K562 (cell line): ENCODE measurements around the gene PSMD8. TPM values are rescaled to one million over a fixed set of nuclear protein-coding genes. Genes with fewer than 3 reads are reported as not detected.
A peak's percentile ranks its signal among the peaks of the same experiment; 100 is the strongest.

ENCODE experiments used
- ATAC-seq: fragments of 200-7000 bp; cut with Tn5 transposase; 3 replicates; pipeline ENCODE4 v1.9.1; 2020; ENCODE audit warnings: moderate library complexity
- BruUV-seq: library from RNA; stranded (reverse); fragments of 400-500 nt; replicated peaks from 2 replicates; lab custom pipeline; 2021; lab: Mats Ljungman, UMichigan
- CTCF ChIA-PET: fragments of 300-600 bp; formaldehyde crosslinking; extraction: SDS; loops from one replicate; lab custom pipeline; 2021; ENCODE audit warnings: low intra/inter-chr PET ratio; lab: Yijun Ruan, JAX
- POLR2A ChIA-PET: fragments of 300-600, 350-650 bp; sonication (Branson Sonifier 250); formaldehyde crosslinking; extraction: SDS; loops from one replicate; lab custom pipeline; 2021; ENCODE audit warnings: antibody characterized with exemption, inconsistent platforms; lab: Yijun Ruan, JAX
- DNase-seq, 4 experiments: peaks; one replicate each; pipeline versions ENCODE4 v3.0.0 to v3.0.0-alpha.2; 2011 to 2018; ENCODE audit warnings: low spot score in 3 of 4, mixed read lengths in 3 of 4; ENCODE audit errors: extremely low read depth in 1 of 4
- FAIRE-seq: peaks from 2 replicates; lab custom pipeline; 2011; peaks lifted over from hg19 to GRCh38; lab: Jason Lieb, UNC
- H2AFZ ChIP-seq: 2 replicates; pipeline ENCODE4 v1.6.0; 2011; ENCODE audit warnings: low read depth, low read length, control low read depth, inconsistent platforms
- H3K27ac ChIP-seq: fragments of 200-600 bp; 3 replicates; pipeline ENCODE4 v1.8.0; 2011; ENCODE audit warnings: low read depth, mild to moderate bottlenecking, control low read depth, inconsistent platforms, low read length, moderate library complexity, mixed read lengths; ENCODE audit errors: extremely low read depth
- H3K27me3 ChIP-seq, 2 experiments: fragments of 300-600 bp in 1 of 2; 2 replicates in 1 of 2; 3 replicates in 1 of 2; pipeline versions ENCODE4 v1.6.0 to v1.8.0; 2011; ENCODE audit warnings: inconsistent platforms in 2 of 2, low read length in 2 of 2, mild to moderate bottlenecking in 1 of 2, mixed read lengths in 1 of 2, moderate library complexity in 1 of 2; ENCODE audit not compliant: control insufficient read depth in 2 of 2, insufficient read depth in 2 of 2
- H3K36me3 ChIP-seq: fragments of 300-600 bp; 3 replicates; pipeline ENCODE4 v1.8.0; 2011; ENCODE audit warnings: mild to moderate bottlenecking, low read length, inconsistent platforms; ENCODE audit not compliant: control insufficient read depth, insufficient read depth
- H3K4me1 ChIP-seq, 2 experiments: fragments of 200-600 bp in 1 of 2; replicated peaks in 1 of 2; 2 replicates in 1 of 2; 3 replicates in 1 of 2; pipeline versions ENCODE4 v1.5.1 to v1.8.0; 2011; ENCODE audit warnings: inconsistent platforms in 2 of 2, low read length in 2 of 2, mild to moderate bottlenecking in 1 of 2, mixed read lengths in 1 of 2, moderate library complexity in 1 of 2; ENCODE audit not compliant: control insufficient read depth in 2 of 2, insufficient read depth in 2 of 2
- H3K4me2 ChIP-seq: 2 replicates; pipeline ENCODE4 v1.6.1; 2011; ENCODE audit warnings: low read length, control low read depth, inconsistent platforms, mixed read lengths; ENCODE audit not compliant: insufficient read depth
- H3K4me3 ChIP-seq: fragments of 200-600 bp; sonication (generic), shearing (Covaris generic); 2 replicates; pipeline ENCODE4 v1.5.1; 2016; ENCODE audit warnings: control low read depth, inconsistent platforms
- H3K79me2 ChIP-seq: fragments of 200-600 bp; 3 replicates; pipeline ENCODE4 v1.8.0; 2011; ENCODE audit warnings: low read length, inconsistent platforms; ENCODE audit not compliant: control insufficient read depth, insufficient read depth
- H3K9ac ChIP-seq, 2 experiments: 2 replicates each; pipeline versions ENCODE4 v1.6.0 to v1.6.1; 2011; ENCODE audit warnings: low read depth in 2 of 2, low read length in 2 of 2, control low read depth in 1 of 2, inconsistent platforms in 1 of 2, mild to moderate bottlenecking in 1 of 2, mixed read lengths in 1 of 2; ENCODE audit not compliant: insufficient read depth in 1 of 2
- H3K9me1 ChIP-seq: one replicate; pipeline ENCODE4 v1.6.0; 2011; ENCODE audit warnings: inconsistent platforms, mild to moderate bottlenecking, low read length, moderate library complexity; ENCODE audit not compliant: control insufficient read depth, insufficient read depth
- H3K9me3 ChIP-seq: replicated peaks from 2 replicates; pipeline ENCODE4 v1.5.1; 2011; ENCODE audit warnings: low read depth, low read length, inconsistent platforms; ENCODE audit not compliant: control insufficient read depth, insufficient read depth
- H4K20me1 ChIP-seq: replicated peaks from 2 replicates; pipeline ENCODE4 v1.6.1; 2011; ENCODE audit warnings: low read length, inconsistent platforms, mixed read lengths; ENCODE audit not compliant: control insufficient read depth, insufficient read depth
- DLX4 ChIP-seq: fragments of 250-450 bp; sonication (Bioruptor Pico); IDR thresholded peaks from 2 replicates; pipeline ENCODE4 v1.6.1; 2021; ENCODE audit warnings: mild to moderate bottlenecking
- HOMEZ ChIP-seq: fragments of 250-450 bp; sonication (Bioruptor Pico); IDR thresholded peaks from 2 replicates; pipeline ENCODE4 v1.4.0; 2020; ENCODE audit warnings: mild to moderate bottlenecking, moderate library complexity
- PHF8 ChIP-seq: fragments of 200-600 bp; sonication (generic); IDR thresholded peaks from 2 replicates; pipeline ENCODE4 v1.6.1; 2012; ENCODE audit warnings: mixed run types, mild to moderate bottlenecking, inconsistent platforms, low read length, moderate library complexity, borderline replicate concordance
- POLR2G ChIP-seq: fragments of 200-400 bp; formaldehyde crosslinking; IDR thresholded peaks from 2 replicates; pipeline ENCODE4 v1.6.1; 2017; ENCODE audit warnings: low read depth, mild to moderate bottlenecking, antibody characterized with exemption, low read length, moderate library complexity
- RAD21 ChIP-seq, 2 experiments: fragments of 250-450 bp in 1 of 2; fragments of 450-650 bp in 1 of 2; sonication (Bioruptor Pico) in 1 of 2; formaldehyde crosslinking in 1 of 2; IDR thresholded peaks in 1 of 2; conservative IDR thresholded peaks in 1 of 2; 2 replicates each; pipeline versions ENCODE4 v1.4.0 to v1.8.0; 2020 to 2022; ENCODE audit warnings: mild to moderate bottlenecking in 2 of 2, moderate library complexity in 1 of 2
- ZKSCAN3 ChIP-seq: fragments of 250-450 bp; sonication (Bioruptor Pico); IDR thresholded peaks from 2 replicates; pipeline ENCODE4 v1.4.0; 2020
- WGBS: fragments of 100-300 bp; shearing (Covaris generic); methylation state at CpG from one replicate; pipeline ENCODE4 v1.1.6; 2016; ENCODE audit warnings: low coverage, mixed read lengths; ENCODE audit not compliant: insufficient coverage; ENCODE audit errors: missing lambda C conversion rate; 5-methylcytosine and 5-hydroxymethylcytosine counted together
- in situ Hi-C: fragments of 300-500 bp; cut with MboI; formaldehyde crosslinking; loops from 4 replicates; pipeline ENCODE4 v1.15.0; 2018; ENCODE audit warnings: inconsistent platforms, mixed read lengths
- intact Hi-C: fragments of 100-400 bp; cut with micrococcal nuclease; formaldehyde crosslinking; loops from 2 replicates; pipeline ENCODE4 v1.14.2; 2022
- polyA plus RNA-seq, 8 experiments: library from polyadenylated mRNA; depleted of rRNA in 4 of 8; stranded (reverse) in 5 of 8; unstranded in 3 of 8; fragments of >200 nt; fragmentation: Nextera tagmentation in 2 of 8; fragmentation: Illumina TruSeq in 1 of 8; extraction: Ambion mirVana in 2 of 8; extraction: Trizol in 1 of 8; gene quantifications; 2 replicates each; pipeline versions ENCODE4 v1.2.1 to v1.2.3, GENCODE V29; 2011 to 2014; ENCODE audit warnings: inconsistent platforms in 1 of 8, missing spikeins in 1 of 8
- total RNA-seq, 7 experiments: library from RNA; depleted of rRNA in 6 of 7; stranded (reverse); fragments of >200 nt in 6 of 7; fragmentation: Illumina TruSeq in 2 of 7; extraction: Trizol in 2 of 7; gene quantifications; 2 replicates each; pipeline versions ENCODE4 v1.2.1 to v1.2.3, GENCODE V29; 2011 to 2021; ENCODE audit warnings: low replicate concordance in 1 of 7

PSMD8 gene
- total and polyA plus RNA-seq, 9 of the 15 experiments (the other 6 are each of a cell fraction or from before 2014, with no cell fraction given): 130 to 583 (median 315) TPM

- DNase-seq: no peak
- POLR2A ChIA-PET: interaction anchor here (0.7 to 2.0 kb wide), 3 partner anchors 8 to 35 kb away, joined by 3 to 8 read pairs (median 4); partner anchors contain the start of gene GGN
- Histone ChIP-seq H3K9me1 (no peaks in the 10 kb centered on the region), H2AFZ (no peak overlapping the region), H3K79me2 (no peaks in the 10 kb centered on the region), H3K36me3 (no peaks in the 10 kb centered on the region), H4K20me1 (no peaks in the 10 kb centered on the region), H3K27me3 (peaks cover 0 to 8% of the 10 kb centered on the region in 2 experiments; a peak in 2 of 5 replicates), H3K4me2 (no peak overlapping the region), H3K9me3 (no peaks in the 10 kb centered on the region), H3K27ac (no peak overlapping the region), H3K9ac (peak overlapping the region in 1 of 2 experiments; percentile 76; a peak in 2 of 4 replicates), H3K4me1 (peaks cover 0 to 4% of the 10 kb centered on the region in 2 experiments; a peak in 2 of 5 replicates), H3K4me3 (no peak overlapping the region)
- in situ Hi-C loops (no loop called here), intact Hi-C loops (no loop called here)
- FAIRE-seq: no peak
- CTCF ChIA-PET: no interaction called here
- 38% methylated on average over 9 of the region's 9 CpGs for WGBS
- BruUV-seq: no TSS peak
- ATAC-seq: peak; percentile 61
- TF ChIP-seq PHF8 (no peak), RAD21 (CRISPR knock-in tag; conservative IDR thresholded peaks at IDR 0.05 in 1 of 2, IDR thresholded peaks at IDR 0.05 in 1 of 2) (0 out of 4 replicates have a peak, but pooled peaks of 1 of the 2 experiments have one; percentile 3), POLR2G (0 out of 2 replicates have a peak, but pooled peaks have one; percentile 33), HOMEZ (CRISPR knock-in tag) (no peak), DLX4 (CRISPR knock-in tag) (no peak), ZKSCAN3 (CRISPR knock-in tag) (no peak)
Measured at GRCh38 chr19:38351865-38352395, 22.4 kb upstream of the PSMD8 start.
